ENCODE results near the gene CENPU.
A peak's percentile ranks its signal among the peaks of the same experiment; 100 is the strongest.

CENPU gene

DNA sequence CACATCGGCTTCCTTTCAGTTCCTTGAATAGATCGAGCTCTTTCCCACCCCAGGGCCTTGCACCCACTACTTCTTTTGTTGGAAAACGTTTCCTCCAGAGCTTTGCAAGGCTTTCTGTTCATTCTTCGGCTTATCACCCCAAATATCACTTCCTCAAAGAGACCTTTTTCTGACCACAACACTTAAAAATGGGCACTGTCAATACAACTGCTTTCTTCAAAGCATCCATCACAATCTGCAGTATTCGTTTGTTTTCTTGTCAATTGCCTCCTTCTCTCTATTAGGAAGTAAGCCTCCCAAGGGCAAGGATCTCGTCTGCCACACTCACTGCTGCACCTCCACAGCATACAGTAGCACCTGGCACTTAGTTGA lies 17.7 kb upstream of the CENPU start:
- no peak overlapping the region for H3K27ac ChIP-seq
- TF ChIP-seq, protein P1, sequence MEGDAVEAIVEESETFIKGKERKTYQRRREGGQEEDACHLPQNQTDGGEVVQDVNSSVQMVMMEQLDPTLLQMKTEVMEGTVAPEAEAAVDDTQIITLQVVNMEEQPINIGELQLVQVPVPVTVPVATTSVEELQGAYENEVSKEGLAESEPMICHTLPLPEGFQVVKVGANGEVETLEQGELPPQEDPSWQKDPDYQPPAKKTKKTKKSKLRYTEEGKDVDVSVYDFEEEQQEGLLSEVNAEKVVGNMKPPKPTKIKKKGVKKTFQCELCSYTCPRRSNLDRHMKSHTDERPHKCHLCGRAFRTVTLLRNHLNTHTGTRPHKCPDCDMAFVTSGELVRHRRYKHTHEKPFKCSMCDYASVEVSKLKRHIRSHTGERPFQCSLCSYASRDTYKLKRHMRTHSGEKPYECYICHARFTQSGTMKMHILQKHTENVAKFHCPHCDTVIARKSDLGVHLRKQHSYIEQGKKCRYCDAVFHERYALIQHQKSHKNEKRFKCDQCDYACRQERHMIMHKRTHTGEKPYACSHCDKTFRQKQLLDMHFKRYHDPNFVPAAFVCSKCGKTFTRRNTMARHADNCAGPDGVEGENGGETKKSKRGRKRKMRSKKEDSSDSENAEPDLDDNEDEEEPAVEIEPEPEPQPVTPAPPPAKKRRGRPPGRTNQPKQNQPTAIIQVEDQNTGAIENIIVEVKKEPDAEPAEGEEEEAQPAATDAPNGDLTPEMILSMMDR (IDR thresholded peaks at IDR 0.05) = no peak
- TF ChIP-seq ZFX (IDR thresholded peaks at IDR 0.05; ENCODE audit: borderline replicate concordance) = no peak

DNA sequence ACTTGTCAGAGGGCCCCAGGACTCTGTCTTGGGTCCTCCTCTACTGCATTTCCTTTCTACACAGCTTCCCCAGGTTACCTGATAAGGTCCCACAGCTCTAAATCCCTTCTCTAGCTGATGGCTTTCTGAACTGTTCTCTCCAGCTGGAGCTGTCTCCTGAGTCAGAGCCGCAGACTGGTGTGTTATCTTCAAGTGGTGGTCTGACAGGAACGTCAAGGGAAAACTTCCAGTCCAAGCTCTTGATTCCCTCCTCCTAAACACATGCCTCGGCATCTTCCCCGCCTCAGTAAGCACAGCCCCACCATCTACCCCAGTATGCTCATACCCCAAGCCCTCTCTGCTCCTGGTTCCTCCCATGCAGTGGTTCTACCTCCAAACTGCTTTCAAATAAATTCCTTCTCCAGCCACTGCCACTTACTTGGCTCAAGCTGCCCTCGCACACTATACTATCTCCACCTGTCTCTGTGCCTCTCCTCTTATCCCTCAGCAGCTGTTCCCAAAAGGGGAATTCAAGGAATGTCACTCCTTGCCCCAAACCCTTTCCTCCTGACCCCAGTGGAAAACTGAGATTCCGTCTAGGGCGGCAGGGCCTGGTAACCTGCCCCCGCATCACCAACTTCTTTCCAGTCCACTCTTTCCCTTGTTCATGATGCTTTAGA lies 17.2 kb upstream of the CENPU start:
- TF ChIP-seq ZFX (IDR thresholded peaks at IDR 0.05; ENCODE audit: borderline replicate concordance) = no peak
- TF ChIP-seq, protein P1 (IDR thresholded peaks at IDR 0.05) = no peak
- no peak overlapping the region for H3K27ac ChIP-seq

DNA sequence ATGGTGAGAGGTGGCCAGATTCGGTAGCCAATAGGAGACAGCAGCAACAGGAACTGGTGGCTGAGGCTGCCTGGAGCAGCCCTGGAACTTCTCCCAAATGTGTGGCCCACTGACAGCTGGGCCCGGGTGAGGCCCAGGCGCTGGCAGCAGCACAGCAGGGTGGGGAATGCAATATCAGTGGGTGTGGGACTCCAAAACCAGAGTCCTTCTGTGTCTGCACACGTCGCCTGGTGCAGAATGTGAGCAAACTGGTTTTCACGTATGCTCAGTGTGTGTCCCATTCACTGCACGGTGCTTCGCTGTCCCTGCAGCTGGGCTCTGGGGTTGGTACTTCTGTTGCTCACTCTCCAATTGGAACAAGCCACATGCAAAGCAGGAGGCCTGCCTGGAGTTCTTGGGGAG lies 14.4 kb upstream of the CENPU start:
- TF ChIP-seq, protein P1 (IDR thresholded peaks at IDR 0.05) = no peak
- TF ChIP-seq ZFX (IDR thresholded peaks at IDR 0.05; ENCODE audit: borderline replicate concordance) = no peak
- no peak overlapping the region for H3K27ac ChIP-seq

DNA sequence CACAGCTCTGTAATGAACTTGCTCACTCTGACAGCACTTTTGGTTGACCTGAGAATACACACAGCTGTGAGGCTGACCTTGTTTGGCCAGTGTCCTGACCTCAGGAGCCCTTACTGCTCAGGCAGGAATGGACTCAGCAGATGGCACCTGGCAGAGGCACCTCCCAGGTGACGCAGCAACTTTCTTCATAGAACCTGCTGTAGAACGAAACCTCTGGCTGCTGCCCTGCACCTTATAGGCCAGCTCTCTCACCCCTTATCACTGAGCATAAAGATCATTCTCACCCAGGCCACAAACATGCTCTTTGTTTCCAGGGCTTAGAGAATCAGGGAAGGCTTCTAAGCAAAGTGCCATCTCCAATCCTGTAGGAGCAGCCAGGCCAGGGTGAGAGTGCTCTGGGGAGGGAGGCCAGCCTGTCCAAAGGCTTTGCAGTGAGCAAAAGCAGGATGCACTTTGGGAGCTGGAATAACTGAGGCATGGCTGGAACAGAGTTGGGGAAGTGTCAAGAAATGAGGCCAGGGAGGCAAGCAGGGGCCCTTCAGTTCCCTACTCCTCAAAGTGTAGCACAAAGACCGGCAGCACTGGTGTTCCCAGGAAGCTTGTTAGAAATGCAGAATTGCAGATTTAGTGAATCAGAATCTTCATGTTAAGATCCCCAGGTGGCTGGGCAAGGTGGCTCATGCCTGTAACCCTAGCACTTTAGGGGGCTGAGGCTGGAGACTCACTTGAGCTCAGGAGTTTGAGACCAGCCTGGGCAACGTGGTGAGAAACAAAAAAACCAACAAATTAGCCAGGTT lies 13.3 kb upstream of the CENPU start:
- no peak overlapping the region for H3K27ac ChIP-seq
- TF ChIP-seq ZFX (IDR thresholded peaks at IDR 0.05; ENCODE audit: borderline replicate concordance) = no peak
- TF ChIP-seq, protein P1 (IDR thresholded peaks at IDR 0.05) = no peak

DNA sequence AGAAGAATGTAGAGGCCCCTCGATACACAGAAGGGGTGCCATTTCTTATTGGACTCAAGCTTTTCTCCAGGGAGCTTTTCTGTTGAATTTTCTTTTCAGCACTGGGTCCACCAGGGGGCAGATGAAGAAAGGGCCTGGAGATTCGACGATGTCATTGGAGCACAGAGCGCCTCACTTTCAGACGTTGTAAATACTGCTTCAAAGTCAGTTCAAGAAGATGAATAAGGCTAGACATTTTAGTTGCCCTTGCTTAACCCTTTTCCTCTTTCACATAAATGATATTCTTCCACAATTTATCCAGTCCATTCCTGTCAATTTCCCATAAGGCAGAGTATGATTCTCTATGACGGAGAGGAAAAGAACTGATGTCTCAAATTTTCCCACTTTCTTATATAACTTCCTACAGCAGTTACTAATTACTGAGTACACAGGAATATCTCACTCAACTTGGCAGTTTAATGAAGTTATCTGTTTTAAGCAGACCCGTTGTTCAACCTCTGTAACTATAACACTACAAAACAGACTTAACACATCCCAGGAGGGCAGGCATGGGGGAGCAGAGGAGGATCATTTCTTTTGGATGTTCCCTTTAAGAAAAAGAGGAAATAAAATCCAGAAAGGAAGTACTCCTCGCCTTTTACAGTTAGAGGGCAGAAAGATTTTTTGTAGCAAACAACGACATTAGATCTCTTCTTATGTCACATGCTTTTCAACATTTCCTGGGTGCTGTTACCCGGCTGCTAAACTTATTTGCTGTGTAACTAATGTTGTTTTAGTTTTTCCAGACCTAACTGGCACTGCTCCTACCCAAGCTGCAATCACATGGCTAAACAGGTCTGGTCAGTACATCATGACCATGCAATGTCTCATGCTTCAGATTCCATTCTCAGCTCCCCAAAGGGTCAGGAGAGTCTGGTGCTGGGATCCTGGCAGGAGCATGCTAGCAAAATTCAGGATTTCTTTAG lies 12.2 kb upstream of the CENPU start:
- no peak overlapping the region for H3K27ac ChIP-seq
- TF ChIP-seq, protein P1 (IDR thresholded peaks at IDR 0.05) = peak; percentile 85
- TF ChIP-seq ZFX (IDR thresholded peaks at IDR 0.05; ENCODE audit: borderline replicate concordance) = no peak

DNA sequence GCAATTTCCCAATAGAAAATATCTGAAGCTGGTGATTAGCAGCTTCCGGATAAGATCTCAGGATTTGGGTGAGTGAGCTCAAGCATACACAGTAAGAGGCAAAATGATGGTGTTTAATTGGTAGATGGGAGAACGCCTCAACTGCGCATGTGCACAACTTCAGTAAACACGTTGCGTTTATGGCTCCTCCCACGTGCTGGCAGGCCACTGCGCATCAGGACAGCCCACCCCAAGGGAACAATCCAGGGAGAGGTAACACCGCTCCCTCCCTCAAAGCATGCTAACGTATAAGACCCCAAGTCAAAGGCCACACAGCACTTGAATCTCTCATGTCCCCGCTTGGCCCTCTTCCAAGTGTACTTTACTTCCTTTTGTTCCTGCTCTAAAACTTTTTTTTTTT lies 10.3 kb upstream of the CENPU start:
- H3K27ac ChIP-seq = no peak overlapping the region
- no peak for TF ChIP-seq ZFX (IDR thresholded peaks at IDR 0.05; ENCODE audit: borderline replicate concordance)
- TF ChIP-seq, protein P1 (IDR thresholded peaks at IDR 0.05) = no peak
